GM21825 (cell line): ENCODE data around the gene ARMC9.
"Not testable (repeated sequence)": the region's sequence is repeated elsewhere in the genome, so short reads cannot be mapped to it uniquely, and the experiment has no call there.

Source experiments
- ATAC-seq: cut with Tn5 transposase; IDR thresholded peaks from one replicate; pipeline ENCODE4 v1.9.1; 2021; ENCODE audit warnings: mild to moderate bottlenecking, moderate library complexity; ENCODE audit not compliant: unreplicated experiment

The ARMC9 gene

GRCh38 chr2:231198291-231199173, at the start of gene ARMC9:
TSS of gene ARMC9 (plus strand) at chr2:231198631. CDS start at chr2:231206239, 7,608 bp downstream.
- peak; percentile 95 for ATAC-seq

DNA sequence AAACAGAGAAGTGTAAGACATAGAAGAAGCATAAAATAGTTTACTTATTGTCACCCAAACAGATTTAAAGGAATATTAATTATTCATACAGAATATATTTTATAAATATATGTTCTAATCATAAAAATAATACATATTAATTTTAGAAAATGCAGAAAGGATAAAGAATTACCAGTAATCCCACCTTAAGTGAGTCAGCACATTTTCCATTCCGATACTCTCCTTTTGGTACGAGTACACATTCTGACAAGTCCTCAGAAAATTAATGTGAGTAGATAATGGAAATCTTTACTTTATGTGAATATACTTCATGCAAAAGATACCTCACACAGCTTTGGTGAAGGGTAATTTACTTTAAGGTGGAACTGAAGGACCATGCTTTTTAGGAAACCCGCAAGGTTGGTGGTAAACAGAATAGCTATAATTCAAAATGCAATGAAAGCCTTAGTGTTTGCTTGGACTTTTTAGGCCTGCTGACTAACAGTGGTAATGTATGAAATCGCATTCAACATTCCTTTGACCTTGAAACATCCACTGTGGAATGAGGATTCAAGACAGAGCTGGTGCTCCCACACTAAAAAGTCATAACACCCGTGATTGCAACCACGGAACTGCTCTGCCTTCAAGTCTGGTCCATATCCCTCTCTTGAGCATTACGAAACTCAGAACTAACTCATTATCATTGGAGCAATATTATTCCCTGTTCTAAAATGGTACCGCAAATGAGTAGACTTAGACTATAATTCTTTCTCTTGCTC, 45.5 kb upstream of the ARMC9 start:
- ATAC-seq: no peak

GRCh38 chr2:231159306-231159705, 39.1 kb upstream of the ARMC9 start:
- no peak for ATAC-seq

- no peak for ATAC-seq
Measured at GRCh38 chr2:231160701-231161100, 37.7 kb upstream of the ARMC9 start.

- no peak for ATAC-seq
Measured at GRCh38 chr2:231161252-231161839, 37.1 kb upstream of the ARMC9 start.

- ATAC-seq: no peak
Measured at GRCh38 chr2:231161877-231162329, 36.5 kb upstream of the ARMC9 start.

- no peak for ATAC-seq
Measured at GRCh38 chr2:231163011-231163410, 35.4 kb upstream of the ARMC9 start.

DNA sequence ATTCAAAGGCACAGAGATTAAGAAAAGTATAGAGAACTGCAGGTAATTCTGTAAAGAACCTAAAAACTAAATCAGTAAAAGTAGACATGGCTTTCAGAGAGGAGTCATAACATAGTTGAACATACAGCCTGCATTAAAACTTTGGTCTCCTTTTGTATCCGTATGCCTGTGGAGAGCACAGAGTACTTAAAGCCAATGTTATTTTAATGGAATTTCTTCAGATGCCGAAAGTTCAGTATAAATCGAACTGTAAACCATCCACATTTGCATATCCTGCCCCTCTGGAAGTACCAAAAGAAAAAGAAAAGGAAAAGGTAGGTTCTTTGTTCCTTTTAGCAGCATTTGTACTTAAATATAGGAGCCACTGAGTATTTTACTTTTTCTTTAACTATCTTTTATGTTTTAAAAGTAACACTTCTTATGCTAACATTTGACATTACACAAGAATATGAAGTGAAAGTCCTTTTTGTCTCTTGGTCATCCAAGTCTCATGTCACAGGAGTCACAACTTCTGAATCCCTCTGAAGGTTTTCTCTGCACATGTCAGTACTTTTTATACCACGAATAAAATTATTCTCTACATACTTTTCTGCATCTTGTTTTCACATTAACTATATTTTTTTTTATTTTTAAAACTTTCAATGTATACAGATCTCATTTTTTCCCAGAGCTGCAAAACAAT, 34.9 kb upstream of the ARMC9 start:
- no peak for ATAC-seq

- ATAC-seq: no peak
Measured at GRCh38 chr2:231167745-231168459, 30.5 kb upstream of the ARMC9 start.

DNA sequence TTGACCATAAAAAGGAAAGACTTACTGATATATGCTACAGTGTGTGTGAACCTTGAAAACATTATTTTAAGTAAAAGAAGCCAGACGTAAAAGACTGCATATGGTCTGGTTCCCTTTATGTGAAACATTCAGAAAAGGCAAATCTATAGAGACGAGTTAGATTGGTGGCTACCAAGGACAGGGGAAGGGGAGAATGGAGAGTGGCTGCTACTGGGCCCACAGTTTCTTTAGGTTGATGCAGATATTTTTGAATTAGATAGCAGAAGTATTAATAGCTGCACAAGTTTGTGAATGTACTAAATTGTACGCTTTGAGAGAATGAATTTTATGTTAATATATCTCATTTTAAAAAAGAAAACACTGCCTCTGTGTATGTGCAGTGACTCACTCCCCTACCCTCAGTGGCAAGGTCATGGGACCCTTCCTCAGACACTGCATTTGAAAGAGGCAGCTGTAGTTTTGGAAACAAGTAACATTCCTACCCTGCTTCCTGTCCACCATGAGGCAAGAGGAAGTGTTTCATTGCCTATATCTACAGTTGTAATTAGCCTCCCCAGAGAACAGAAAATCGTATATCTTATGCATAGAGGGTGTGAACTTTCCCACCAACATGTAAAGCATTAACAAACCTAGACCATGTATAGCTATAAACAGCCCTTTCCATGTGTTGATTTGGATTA, 29.8 kb upstream of the ARMC9 start:
- ATAC-seq: no peak

DNA sequence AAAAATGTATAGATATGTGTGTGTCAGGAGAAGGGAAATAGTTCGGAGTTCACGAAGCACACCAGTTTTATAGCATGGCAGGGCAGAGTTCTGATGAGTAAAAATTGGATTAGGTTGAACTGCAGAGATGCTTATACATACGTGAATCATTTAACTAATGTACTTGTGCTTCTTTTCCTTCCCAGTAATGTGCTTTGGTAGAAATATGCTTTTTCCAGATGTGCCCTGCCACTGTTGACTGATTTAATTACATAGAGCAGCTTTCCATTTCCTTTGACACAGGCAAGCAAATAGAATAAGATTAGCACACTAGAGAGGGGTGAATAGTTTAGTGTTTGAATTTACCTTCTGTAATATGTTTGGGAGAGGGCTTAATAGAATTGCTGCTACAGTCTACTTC, 28.9 kb upstream of the ARMC9 start:
- ATAC-seq: no peak

DNA sequence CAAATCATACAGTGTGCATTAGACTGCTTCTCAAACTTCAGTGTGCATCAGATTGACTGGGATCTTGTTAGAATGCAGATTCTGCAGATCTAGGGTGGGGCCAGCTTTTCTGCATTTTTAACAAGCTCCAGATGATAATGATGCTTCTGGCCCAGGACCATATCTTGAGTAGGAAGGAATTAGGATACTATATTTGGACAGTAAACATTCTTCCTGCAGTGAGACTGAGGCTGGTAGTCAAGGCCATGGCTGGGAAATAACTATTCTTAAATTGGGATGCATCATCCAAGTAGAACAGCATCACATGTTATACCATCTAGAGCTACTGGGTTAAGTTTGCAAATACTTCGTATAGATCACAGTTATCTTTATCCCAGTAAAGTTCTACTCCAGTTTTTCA, 28.4 kb upstream of the ARMC9 start:
- no peak for ATAC-seq

GRCh38 chr2:231172025-231172424, 26.4 kb upstream of the ARMC9 start:
- no peak for ATAC-seq

DNA sequence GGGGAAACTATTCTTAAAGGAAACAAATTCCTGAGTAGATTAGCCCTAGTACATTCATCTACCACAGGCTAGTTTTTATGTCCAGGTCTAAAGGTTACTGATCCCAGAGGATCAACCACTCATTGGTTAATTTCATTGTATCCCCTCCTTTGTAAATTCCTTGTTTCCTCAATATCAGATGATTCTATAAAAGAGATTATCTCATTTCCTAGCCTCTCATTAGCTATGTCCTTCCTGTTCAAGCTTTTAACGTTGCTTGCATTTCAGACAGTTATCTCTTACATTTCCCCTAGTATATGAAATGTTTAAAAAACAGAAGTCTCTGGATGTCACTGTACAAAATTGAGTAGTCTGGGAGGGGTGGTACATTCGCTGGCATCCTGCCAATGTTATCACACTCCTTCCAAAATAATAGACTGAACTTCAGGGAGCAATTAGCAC, 24.2 kb upstream of the ARMC9 start:
- ATAC-seq: no peak

DNA sequence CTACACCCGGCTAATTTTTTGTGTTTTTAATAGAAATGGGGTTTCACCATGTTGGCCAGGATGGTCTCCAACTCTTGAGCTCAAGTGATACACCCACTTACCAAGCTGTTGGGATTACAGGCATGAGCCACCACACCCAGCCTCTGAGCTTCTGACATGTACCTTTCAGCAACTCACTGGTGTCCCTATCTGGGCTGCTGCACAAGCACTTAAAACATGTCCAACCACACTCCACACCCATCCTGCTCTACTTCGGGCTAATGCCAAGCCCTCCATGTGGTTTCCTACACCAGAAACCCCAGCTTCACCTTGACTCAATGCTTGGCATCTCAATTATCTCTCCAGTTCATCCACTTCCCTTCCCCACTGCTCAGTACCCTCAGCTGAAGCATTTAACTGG, 22.4 kb upstream of the ARMC9 start:
- ATAC-seq: no peak

GRCh38 chr2:231177156-231178025, 21.0 kb upstream of the ARMC9 start:
- no peak for ATAC-seq

DNA sequence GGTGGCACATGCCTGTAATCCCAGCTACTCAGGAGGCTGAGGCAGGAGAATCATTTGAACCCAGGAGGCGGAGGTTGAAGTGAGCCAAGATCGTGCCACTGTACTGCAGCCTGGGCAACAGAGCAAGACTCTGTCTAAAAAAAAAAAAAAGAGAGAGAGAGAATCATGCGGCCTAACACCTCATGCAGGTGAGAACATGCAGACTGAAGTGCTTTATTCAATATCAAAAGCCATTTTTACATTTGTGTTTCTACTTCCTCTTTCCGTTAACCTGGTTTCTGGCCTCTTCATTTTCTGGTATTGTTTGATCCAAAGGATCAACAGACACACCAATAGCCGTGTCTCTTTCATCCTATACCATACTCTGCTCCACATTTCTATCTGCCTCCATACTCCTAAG, 19.6 kb upstream of the ARMC9 start:
- not testable (repeated sequence) for ATAC-seq

DNA sequence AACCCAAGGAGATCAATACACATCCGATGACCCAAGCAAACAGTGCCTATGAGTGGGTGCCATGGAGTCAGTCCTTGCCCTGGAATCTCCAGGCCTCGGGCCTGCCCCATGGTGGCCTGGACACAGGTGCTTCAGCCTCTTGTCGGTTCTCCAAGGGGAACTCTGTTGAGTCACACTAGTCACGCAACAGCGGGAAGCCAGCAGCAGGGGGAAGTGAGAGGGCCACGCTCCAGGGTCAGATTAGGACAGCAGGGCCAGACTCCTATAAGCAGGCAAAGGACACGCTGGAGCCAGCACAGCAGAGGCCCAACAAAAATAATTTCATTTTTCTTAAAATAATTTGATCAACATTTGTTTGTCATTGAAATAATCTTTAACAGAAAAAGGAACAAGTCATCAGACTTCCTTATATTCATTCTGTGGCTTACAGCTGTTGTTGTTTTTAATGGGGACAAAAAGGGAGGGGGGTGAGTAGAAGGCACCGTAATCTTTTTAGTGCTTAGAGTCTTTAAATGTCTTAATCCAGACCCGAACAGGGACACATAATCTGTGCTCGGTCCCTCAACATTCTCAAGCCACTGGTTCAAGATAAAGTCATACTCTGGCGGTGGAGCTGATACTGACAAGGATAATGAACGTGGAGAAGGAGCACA, 16.4 kb upstream of the ARMC9 start:
- ATAC-seq: peak; percentile 62
